Mammary epithelial cell (primary cell): ENCODE results near the gene HSP90B1.

Experiments used
- CTCF ChIP-seq, 2 donors: IDR thresholded peaks in 1 of 2; conservative IDR thresholded peaks in 1 of 2; 2 replicates each; pipeline ENCODE4 v1.5.1; 2011 to 2012; ENCODE audit warnings: inconsistent platforms in 2 of 2, low read length in 2 of 2, mild to moderate bottlenecking in 2 of 2, control low read depth in 1 of 2, low read depth in 1 of 2; ENCODE audit not compliant: insufficient read depth in 1 of 2; ENCODE audit errors: extremely low read depth in 1 of 2
- EZH2 ChIP-seq: IDR thresholded peaks from 2 replicates; pipeline ENCODE4 v1.6.1; 2012; ENCODE audit warnings: low read length, inconsistent platforms, borderline replicate concordance

- TF ChIP-seq CTCF (conservative IDR thresholded peaks at IDR 0.05 in 1 of 2, IDR thresholded peaks at IDR 0.05 in 1 of 2; ENCODE audit: extremely low read depth in 1 of 2, insufficient read depth in 1 of 2, low read depth in 1 of 2, low read length in 2 of 2) (no peak), EZH2 (no peak)
Measured at GRCh38 chr12:103903993-103904392, 26.2 kb upstream of the HSP90B1 start.
